CD4-positive, alpha-beta T cell treated with Interleukin-2 at 100 ng/mL for 4 hours (primary cell): ENCODE measurements around the gene GNAS.

Source experiments
- DNase-seq: peaks from one replicate; pipeline ENCODE4 v3.0.0-alpha.2; 2020; ENCODE audit warnings: low spot score

The GNAS gene

GRCh38 chr20:58880994-58881752, 28.7 kb downstream of the GNAS start:
- no peak for DNase-seq

GRCh38 chr20:58882704-58883089, 30.2 kb downstream of the GNAS start:
- no peak for DNase-seq

- DNase-seq, result no peak
Measured at GRCh38 chr20:58883241-58883691, 30.8 kb downstream of the GNAS start.

- DNase-seq, result no peak
Measured at GRCh38 chr20:58884966-58885365, 32.5 kb downstream of the GNAS start.

- DNase-seq, result no peak
Measured at GRCh38 chr20:58886546-58886945, 34.0 kb downstream of the GNAS start.

- DNase-seq, result no peak
Measured at GRCh38 chr20:58888103-58888502, 35.6 kb downstream of the GNAS start.

- DNase-seq, result peak; percentile 87
Measured at GRCh38 chr20:58888521-58889333, 36.2 kb downstream of the GNAS start.

- DNase-seq, result no peak
Measured at GRCh38 chr20:58889334-58889760, 36.8 kb downstream of the GNAS start.

GRCh38 chr20:58889798-58890517, 37.4 kb downstream of the GNAS start:
- no peak for DNase-seq

- peak; percentile 70 for DNase-seq
Measured at GRCh38 chr20:58890518-58891085, 38.1 kb downstream of the GNAS start.

GRCh38 chr20:58891086-58891717, 38.7 kb downstream of the GNAS start:
- DNase-seq, result peak; percentile 74

GRCh38 chr20:58891718-58892140, 39.2 kb downstream of the GNAS start:
- DNase-seq, result peak; percentile 30

- DNase-seq, result peak; percentile 71
Measured at GRCh38 chr20:58892141-58892931, 39.8 kb downstream of the GNAS start.

GRCh38 chr20:58892932-58893224, 40.4 kb downstream of the GNAS start:
- no peak for DNase-seq

GRCh38 chr20:58893355-58894120, 41.0 kb downstream of the GNAS start:
- peak; percentile 39 for DNase-seq

- no peak for DNase-seq
Measured at GRCh38 chr20:58894652-58895447, 42.3 kb downstream of the GNAS start.

- no peak for DNase-seq
Measured at GRCh38 chr20:58895448-58896180, 43.1 kb downstream of the GNAS start.

- DNase-seq, result no peak
Measured at GRCh38 chr20:58896820-58897219, 44.3 kb downstream of the GNAS start.

- no peak for DNase-seq
Measured at GRCh38 chr20:58897488-58897887, 45.0 kb downstream of the GNAS start.
